Measurements from ENCODE around the gene GALNTL6. TPM values are rescaled to one million over a fixed set of nuclear protein-coding genes. Genes with fewer than 3 reads are reported as not detected.

The GALNTL6 gene
- total RNA-seq, 1 experiment from 2014 or later: not detected

GRCh38 chr4:172708184-172708583, 895.0 kb downstream of the GALNTL6 start:
- H3K9me2 ChIP-seq (ENCODE audit: insufficient read depth): no peaks in the 10 kb centered on the region
- H3K79me2 ChIP-seq (ENCODE audit: insufficient read depth, low read length): no peaks in the 10 kb centered on the region
- H3K9ac ChIP-seq (ENCODE audit: low read length): no peak overlapping the region
- POLR2A ChIA-PET: no interaction called here
- H3K27ac ChIP-seq (ENCODE audit: low read depth, low read length): no peak overlapping the region
- no peaks in the 10 kb centered on the region for H3K36me3 ChIP-seq (ENCODE audit: control insufficient read depth in 1 of 2, insufficient read depth in 2 of 2, low read length in 2 of 2)
- no peaks in the 10 kb centered on the region for H3K27me3 ChIP-seq (ENCODE audit: insufficient read depth, low read length)
- intact Hi-C loops (cut with micrococcal nuclease): no loop called here
- CTCF ChIA-PET: no interaction called here
- H4K20me1 ChIP-seq (ENCODE audit: insufficient read depth): no peaks in the 10 kb centered on the region
- DNase-seq (ENCODE audit: low read depth, low spot score): no peak
- BruUV-seq (replicated peaks): no TSS peak
- no peak for ATAC-seq
- no peak overlapping the region for H2AFZ ChIP-seq (ENCODE audit: low read depth, low read length, poor library complexity, severe bottlenecking)
- H3K4me2 ChIP-seq (ENCODE audit: low read length): peak overlapping the region; percentile 30; the same call in 1 of the 2 replicates
- RAD21 ChIA-PET (ENCODE audit: low non-redundant PET in 1 of 2, low total read pairs in 2 of 2, uncharacterized antibody in 2 of 2, unreplicated experiment in 2 of 2): no interaction called here
- H3K4me3 ChIP-seq (replicated peaks in 1 of 2; ENCODE audit: low read depth in 1 of 2, low read length in 2 of 2): no peak overlapping the region
- peaks cover 3 to 12% of the 10 kb centered on the region in 2 experiments; a peak in 3 of 4 replicates for H3K4me1 ChIP-seq (ENCODE audit: control insufficient read depth in 1 of 2, insufficient read depth in 2 of 2, low read length in 2 of 2)
- H3K9me3 ChIP-seq (ENCODE audit: control insufficient read depth in 1 of 2, insufficient read depth in 1 of 2, low read depth in 1 of 2, low read length in 2 of 2): peaks cover 0 to 4% of the 10 kb centered on the region in 2 experiments; a peak in 1 of 4 replicates
- TF ChIP-seq POLR2A (IDR thresholded peaks at IDR 0.05; ENCODE audit: borderline replicate concordance, extremely low read depth, insufficient read depth, insufficient read length): no peak
- TF ChIP-seq RAD21 (IDR thresholded peaks at IDR 0.05; ENCODE audit: low read depth): no peak
- no peak for TF ChIP-seq FOSL1 (IDR thresholded peaks at IDR 0.05; ENCODE audit: low read depth)
- TF ChIP-seq SRF (IDR thresholded peaks at IDR 0.05; ENCODE audit: low read depth): no peak
- no peak for TF ChIP-seq TCF7L2 (IDR thresholded peaks at IDR 0.05; ENCODE audit: borderline replicate concordance, extremely low read depth, insufficient read depth, insufficient read length)
- TF ChIP-seq YY1 (IDR thresholded peaks at IDR 0.05; ENCODE audit: extremely low read depth, insufficient replicate concordance, low read depth, low read length): no peak
- TF ChIP-seq CEBPB (IDR thresholded peaks at IDR 0.05; ENCODE audit: low read depth): no peak
- TF ChIP-seq POLR2AphosphoS5 (IDR thresholded peaks at IDR 0.05; ENCODE audit: low read depth, low read length): no peak
- no peak for TF ChIP-seq MAX (IDR thresholded peaks at IDR 0.05)
- no peak for TF ChIP-seq REST (IDR thresholded peaks at IDR 0.05; ENCODE audit: low read depth)
- TF ChIP-seq SP1 (IDR thresholded peaks at IDR 0.05; ENCODE audit: low read depth): no peak
- no peak for TF ChIP-seq JUND (IDR thresholded peaks at IDR 0.05)
- no peak for TF ChIP-seq EZH2 (IDR thresholded peaks at IDR 0.05)
